Stimulated activated CD4-positive, alpha-beta T cell treated with anti-CD3 and anti-CD28 coated beads, Interleukin-4, amount 100 ng/mL, for 24 hours (primary cell): Measurements from ENCODE around the gene VRK3.

ENCODE experiments used
- DNase-seq: peaks from one replicate; pipeline ENCODE4 v3.0.0-alpha.2; 2020

The VRK3 gene

DNA sequence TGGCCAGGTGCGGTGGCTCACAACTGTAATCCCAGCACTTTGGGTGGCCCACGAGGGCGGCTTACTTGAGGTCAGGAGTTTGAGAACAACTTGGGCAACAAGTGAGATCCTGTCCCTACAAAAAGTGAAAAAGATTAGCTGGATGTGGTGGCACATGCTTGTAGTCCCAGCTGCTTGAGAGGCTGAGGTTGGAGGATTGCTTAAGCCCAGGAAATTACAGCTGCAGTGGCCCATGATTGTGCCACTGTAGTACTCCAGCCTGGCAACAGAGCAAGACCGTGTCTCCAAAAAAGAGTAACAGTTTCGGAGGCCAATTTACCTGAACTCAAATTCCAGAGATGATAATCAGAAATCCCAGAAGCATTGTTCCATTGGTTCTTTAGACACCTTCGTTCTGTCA is 5.1 kb upstream of the VRK3 start:
- DNase-seq = no peak

GRCh38 chr19:50026550-50026906 is 1.4 kb upstream of the VRK3 start:
- DNase-seq = no peak

DNA sequence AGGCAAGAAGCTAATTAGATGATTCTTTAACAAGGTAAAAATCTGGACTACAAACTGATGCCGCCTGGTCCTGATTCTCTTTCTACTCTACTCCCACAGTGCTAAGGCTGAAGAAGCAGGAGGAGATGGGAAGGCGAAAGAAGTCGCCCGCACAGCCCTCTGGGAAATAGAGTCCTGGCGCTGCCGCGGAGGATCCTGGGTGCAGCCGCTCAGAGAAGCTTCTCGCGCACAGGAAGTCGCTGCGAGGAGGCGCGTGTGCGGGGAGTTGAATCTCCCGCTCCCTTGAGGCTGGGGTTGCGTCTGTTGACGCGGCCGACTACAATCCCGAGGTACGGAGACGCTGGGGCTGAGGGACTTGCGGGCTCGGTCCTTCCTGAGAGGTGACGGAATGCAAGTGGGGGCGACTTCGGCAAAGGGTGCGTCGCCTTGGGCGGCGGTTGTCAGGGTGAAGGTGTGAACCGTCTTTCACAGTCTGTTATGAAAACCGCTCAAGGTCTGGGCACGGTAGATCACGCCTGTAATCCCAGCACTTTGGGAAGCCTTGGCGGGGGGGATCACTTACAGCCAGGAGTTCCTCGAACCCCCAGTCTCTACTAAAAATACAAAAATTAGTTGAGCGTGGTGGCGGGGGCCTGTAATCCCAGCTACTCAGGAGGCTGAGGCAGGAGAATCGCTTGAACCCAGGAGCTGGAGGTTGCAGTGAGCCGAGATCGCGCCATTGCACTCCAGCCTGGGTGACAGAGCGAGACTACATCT is 800 bp upstream of the VRK3 start, which contains the start of gene ZNF473:
Gene ZNF473 (plus strand): TSS at position 212 of the 756 bp plus-strand sequence. CDS start 5,078 bp downstream, outside the sequence.
- peak; percentile 92 for DNase-seq

DNA sequence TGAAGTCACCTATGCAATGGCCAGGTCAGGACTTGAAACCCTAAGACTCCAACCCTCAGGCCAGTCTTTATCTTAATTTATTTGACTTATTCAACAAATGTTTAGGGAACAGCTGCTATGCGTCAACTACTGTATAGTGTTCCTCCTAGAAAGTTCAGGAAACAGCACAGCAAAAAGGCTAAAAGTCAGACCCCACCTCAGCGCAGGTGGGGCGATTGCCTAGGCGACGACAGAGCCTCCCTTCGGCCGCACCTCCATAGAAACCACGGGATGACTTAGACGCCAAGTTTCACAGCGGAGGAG is 502 bp downstream of the VRK3 start:
- DNase-seq = no peak

GRCh38 chr19:50022823-50023222 is 2.3 kb downstream of the VRK3 start:
- no peak for DNase-seq

GRCh38 chr19:50020481-50020880 is 4.7 kb downstream of the VRK3 start:
- DNase-seq = no peak

DNA sequence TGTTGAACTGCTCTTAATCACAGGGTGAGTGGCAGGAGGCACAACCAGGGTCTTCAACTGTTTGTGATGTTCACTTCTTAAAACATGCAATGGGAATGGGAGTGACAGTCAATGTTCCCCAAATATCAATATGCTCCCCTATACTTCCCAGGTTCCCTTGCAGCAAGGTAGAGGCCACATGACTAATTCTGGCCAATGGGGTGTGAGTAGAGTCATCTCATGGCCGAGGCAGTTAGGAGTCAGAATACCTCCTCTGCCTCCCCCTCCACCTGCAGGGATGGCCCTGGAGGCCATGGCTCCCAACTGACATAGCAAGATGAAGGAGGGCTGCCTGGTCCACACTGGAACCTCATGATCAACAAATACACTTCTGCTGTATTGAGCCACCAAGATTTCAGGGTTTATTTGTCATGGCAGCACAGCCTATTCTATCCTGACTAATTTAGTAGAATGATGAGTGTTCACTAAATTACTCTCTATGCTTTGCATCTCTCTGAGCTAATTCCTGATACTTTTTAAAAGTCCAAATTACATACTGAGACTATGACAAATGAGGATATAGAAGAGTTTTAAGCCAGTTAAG is 8.9 kb downstream of the VRK3 start:
- DNase-seq = no peak

GRCh38 chr19:50008532-50008931 is 16.6 kb downstream of the VRK3 start:
- DNase-seq = no peak

- no peak for DNase-seq
Measured at GRCh38 chr19:50007947-50008346, 17.2 kb downstream of the VRK3 start.

- no peak for DNase-seq
Measured at GRCh38 chr19:50007170-50007569, 18.0 kb downstream of the VRK3 start.

DNA sequence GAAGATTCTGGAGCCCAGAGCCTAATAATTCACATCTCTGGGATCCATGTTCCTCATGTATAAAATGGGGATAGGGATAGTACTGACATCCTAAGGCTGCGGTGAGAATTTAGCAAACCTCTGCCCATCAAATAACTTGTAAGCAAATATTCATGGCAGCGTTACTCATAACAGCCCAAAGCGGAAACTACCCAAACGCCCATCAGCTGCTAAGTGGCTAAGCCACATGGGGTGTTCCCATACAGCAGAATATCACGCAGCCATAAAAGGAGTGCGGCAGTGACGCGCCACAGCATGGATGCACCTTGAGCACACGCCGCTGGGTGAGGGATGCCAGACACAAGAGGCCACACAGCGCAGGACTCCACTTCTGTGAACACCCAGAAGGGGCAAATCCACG is 19.7 kb downstream of the VRK3 start:
- DNase-seq = peak; percentile 14

DNA sequence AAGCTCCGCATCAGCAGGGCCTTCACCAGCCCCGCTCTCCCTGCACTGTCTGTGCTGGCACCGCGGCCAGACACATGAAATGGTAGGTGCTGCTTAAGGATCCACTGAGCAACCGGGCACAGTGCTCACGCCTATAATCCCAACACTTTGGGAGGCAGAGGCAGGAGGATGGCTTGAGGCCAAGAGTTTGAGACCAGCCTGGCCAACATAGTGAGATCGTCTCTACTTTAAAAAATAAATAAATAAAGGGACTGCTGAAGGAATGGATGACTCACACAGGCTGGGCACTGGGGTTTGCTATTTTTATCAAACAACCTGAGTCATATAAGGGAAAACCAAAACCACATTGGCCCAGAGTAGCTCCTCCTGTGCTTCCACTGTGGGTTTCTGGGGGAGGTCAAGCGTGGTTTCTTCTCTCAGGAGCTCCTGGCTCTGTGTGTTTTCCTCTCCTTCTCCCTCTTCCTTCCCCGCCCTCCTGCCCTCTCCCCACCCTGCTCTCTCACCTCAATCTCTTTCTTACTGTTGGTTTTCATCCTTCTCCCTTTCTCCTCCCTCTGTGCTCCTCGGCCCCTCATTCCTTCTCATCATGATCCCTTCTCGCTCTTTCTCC is 21.3 kb downstream of the VRK3 start:
- peak; percentile 40 for DNase-seq

- DNase-seq = no peak
Measured at GRCh38 chr19:50003254-50003788, 21.9 kb downstream of the VRK3 start.

DNA sequence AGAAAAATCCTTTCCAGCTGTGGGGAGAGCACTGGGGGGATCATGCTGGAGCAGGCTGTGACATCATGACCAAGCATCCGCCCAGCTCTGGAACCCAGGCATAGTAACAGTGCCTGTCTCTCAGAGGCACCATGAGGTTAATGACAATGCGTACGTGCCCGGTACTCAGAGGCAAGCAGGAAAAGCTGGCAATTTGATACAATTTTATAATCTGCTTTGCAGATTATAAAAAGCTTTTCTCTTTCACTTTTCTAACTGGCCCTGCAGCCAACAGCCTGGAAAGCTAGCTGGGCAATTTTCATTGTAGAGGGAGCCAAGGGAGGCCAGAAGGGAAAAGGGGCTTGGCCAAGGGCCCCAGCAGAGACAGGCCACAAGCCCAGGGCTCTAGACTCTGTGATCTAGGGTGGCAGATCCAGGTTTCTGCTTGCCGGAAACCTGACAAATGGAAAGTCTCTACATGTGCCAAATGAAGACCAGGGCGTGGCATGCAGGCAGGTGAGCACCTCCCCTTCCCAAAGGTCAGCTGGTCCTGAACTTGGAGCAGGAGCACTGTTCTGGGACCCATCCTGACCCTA is 22.7 kb downstream of the VRK3 start:
- DNase-seq = no peak

- DNase-seq = no peak
Measured at GRCh38 chr19:50001775-50002174, 23.4 kb downstream of the VRK3 start.

DNA sequence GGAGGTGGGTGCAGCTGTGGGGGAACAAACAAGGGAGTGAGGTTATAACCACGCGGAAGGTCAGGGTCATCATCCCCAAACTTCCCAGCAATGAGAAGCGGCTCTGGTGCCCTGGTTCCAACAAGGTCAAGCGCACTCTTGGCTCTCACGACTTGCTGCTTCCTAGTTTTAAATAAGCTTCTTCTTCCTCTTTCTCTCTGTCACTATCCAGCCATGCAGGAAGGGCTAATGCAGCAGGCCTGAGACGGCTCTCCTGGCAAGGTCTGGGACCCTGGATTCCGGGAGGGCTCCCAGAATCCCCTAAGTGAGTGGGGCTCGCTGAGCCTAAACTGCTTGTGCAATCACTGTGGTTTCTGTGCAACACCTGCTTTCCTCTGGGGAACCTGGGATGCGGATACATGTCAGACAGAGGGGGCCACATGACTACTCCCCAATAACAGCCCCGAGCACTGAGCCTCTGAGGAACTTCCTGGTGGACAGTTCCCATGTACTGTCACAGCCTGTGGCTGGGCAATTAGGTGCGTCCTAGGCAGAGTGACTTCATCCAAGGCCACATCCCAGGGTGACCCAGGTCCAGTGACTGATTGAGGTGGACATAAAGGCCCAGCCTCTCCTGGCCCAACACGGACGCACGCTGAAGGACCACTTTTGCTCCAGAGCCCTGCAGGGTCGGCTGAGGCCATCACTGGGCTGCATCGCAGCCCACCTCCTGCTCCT is 24.2 kb downstream of the VRK3 start:
- no peak for DNase-seq

DNA sequence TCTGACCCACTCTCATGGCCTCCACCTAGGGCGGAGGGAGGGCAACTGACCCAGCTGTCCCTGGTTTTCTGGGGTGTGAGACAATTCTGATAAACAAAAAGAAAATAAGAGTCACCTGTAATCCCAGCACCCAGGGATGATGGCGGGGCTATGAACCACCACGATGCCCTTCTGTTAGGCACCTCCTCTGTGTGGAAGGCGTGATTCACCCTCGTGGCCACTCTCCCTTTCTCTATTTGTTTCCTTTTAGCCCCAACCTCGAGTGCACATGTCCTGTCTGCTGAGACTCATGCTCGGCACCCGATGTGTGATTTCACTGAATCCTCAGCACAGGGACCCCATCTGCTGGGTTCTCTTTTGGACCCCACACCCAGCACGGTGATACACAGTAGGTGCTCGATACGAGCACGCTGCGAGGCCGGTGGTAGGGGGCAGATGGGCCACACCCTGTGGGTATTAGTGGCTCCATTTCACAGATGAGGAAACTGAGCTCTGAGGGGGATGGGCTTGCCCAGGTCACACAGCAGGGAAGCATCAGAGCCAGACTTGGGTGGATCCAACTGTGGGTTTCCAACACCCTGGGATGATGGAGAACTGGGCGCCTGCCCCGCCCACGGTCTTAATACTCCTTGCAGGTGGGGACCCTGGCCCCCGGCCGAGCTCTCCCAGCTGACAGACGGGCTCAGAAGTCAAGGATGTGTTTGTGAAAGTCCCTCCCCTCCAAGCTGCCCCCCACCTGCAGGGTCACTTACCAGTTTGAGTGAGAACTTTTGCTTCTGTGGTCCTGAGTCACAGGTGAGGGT is 24.9 kb downstream of the VRK3 start:
- DNase-seq = no peak

GRCh38 chr19:49999371-50000010 is 25.7 kb downstream of the VRK3 start:
- DNase-seq = no peak

DNA sequence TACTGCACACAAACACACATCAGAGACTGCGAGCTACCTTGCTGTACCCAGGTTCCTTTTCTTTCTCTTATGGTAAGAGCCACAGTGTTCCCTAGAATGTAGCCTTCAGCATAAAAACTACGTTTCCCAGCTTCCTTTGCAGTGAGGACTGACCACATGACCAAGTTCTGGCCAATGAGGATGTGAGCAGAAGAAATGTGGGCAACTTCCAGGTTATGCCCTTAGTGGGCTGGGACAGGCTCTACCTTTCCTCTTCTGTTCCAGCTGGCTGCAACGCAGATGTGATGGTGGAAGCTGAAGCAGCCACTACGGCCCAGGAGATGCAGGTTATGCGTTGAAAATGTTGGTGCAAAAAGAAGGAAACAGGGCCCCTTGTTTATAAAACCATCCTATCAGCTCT is 27.5 kb downstream of the VRK3 start:
- peak; percentile 14 for DNase-seq

GRCh38 chr19:49988433-49988832 is 36.7 kb downstream of the VRK3 start:
- DNase-seq = peak; percentile 37

DNA sequence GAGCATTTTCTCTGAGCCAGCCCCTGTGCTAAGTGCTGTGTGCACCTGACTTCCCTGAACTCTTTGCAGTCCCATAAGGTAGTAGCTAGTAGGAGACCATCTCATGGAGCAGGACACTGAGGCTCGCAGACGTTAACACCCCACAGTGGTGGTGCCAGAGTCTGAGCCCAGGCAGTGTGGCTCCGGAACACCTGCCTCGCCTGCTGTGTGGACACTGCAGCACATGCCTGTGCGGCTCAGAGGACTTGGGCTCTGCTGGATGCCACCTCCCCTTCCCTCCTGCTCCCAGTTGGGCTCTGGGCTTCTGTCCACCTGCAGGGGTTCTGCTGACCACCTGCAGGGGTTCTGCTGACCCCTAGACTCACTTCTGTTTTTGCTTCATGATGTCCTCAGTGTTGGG is 37.2 kb downstream of the VRK3 start:
- DNase-seq = no peak

DNA sequence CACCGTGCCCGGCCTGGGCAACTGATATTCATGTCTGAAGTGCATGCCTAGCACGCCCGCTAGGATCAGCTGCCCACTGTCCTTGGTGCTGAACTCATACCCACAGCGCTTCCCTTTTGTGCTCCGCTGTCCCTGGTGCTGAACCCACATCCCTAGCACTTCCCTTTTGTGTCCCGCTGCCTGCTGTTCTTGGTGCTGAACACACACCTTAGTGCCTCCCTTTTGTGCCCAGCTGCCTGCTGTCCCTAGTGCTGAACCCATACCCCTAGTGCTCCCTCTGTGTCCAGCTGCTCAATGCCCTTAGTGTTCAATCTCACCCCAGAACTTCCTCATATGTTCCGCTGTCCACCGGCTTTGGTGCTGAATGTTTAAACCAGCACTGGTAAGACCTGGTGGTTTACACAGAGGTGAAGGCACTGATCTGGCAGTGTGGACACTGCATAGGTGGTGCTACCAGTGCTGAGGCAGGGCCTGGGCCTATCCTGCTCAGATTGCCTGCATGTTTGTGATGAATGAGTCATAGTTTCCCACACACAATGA is 37.9 kb downstream of the VRK3 start:
- peak; percentile 78 for DNase-seq
